GM12872 (cell line): ENCODE data around the gene FANK1.

Experiments
- TF ChIP-seq, protein P1 (sequence below): IDR thresholded peaks from 3 replicates; pipeline ENCODE4 v1.5.1; 2011; ENCODE audit warnings: low read depth, mild to moderate bottlenecking, low read length, moderate library complexity; ENCODE audit not compliant: insufficient read depth

FANK1 gene

GRCh38 chr10:125911990-125912389, 15.6 kb downstream of the FANK1 start:
- TF ChIP-seq, protein P1, sequence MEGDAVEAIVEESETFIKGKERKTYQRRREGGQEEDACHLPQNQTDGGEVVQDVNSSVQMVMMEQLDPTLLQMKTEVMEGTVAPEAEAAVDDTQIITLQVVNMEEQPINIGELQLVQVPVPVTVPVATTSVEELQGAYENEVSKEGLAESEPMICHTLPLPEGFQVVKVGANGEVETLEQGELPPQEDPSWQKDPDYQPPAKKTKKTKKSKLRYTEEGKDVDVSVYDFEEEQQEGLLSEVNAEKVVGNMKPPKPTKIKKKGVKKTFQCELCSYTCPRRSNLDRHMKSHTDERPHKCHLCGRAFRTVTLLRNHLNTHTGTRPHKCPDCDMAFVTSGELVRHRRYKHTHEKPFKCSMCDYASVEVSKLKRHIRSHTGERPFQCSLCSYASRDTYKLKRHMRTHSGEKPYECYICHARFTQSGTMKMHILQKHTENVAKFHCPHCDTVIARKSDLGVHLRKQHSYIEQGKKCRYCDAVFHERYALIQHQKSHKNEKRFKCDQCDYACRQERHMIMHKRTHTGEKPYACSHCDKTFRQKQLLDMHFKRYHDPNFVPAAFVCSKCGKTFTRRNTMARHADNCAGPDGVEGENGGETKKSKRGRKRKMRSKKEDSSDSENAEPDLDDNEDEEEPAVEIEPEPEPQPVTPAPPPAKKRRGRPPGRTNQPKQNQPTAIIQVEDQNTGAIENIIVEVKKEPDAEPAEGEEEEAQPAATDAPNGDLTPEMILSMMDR, result no peak

- TF ChIP-seq, protein P1, result no peak
Observed at GRCh38 chr10:125916977-125917376, 20.6 kb downstream of the FANK1 start.

- TF ChIP-seq, protein P1, result no peak
Observed at GRCh38 chr10:125925262-125925834, 29.0 kb downstream of the FANK1 start.

DNA sequence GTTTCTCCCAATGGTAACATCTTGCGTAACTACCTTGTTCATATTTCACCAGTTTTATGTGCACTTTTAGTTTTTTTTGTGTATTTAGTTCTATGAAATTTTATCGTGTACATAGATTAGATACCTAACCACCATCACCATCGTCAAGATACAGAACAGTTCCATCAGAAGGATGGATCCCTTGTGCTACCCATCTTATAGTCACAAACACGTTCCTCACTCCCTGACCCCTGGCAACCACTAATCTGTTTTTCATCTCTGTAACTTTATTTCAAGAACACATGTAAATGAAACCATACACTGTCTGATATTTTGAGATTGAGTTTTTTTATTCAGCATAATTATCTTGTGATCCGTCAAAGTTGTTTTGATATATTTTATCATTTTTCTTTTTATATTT, 29.9 kb downstream of the FANK1 start:
- TF ChIP-seq, protein P1, result no peak

DNA sequence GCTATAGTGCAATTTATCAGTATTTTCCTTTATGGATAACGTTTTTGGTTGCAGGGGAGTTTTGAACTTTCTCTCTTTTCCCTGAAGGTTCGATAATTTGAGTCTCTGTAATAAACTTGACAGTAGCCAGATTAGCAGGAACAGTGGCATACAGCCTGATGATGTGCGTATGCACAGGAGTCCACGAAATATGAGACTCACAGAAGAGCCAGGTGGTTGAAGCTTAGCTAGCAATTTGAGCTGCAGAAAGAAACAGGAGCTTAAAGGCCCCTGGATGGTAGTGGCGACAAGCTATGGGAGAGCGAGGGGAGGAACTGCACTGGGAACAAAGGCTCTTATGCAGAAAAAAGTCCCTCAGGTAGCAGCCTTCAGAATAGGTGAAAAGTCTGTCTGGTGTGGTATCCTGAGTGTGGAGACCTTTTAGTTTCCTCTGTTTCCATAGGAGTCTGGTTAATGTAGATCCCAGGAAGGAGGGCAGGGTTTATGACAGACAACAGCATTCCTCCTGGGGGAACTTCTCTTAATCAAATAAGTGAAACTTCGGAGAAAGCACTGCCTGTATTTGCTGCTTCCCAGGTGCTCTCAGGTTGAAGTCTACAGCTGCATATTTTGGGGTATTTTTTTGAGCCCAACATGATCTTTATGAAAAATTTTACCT, 32.7 kb downstream of the FANK1 start:
- TF ChIP-seq, protein P1, result no peak

- TF ChIP-seq, protein P1, result no peak
Observed at GRCh38 chr10:125929618-125930017, 33.3 kb downstream of the FANK1 start.

GRCh38 chr10:125933693-125934092, 37.3 kb downstream of the FANK1 start:
- TF ChIP-seq, protein P1, result no peak
